Lower leg skin (tissue), 4 donors: ENCODE measurements around the gene GNG2. TPM values are rescaled to one million over a fixed set of nuclear protein-coding genes. Genes with fewer than 3 reads are reported as not detected.

Source experiments
- DNase-seq, 2 donors: peaks; one replicate each; pipeline ENCODE4 v3.0.0-alpha.2; 2019; ENCODE audit warnings: low spot score in 2 of 2
- H3K4me3 ChIP-seq: fragments of 200-600 bp; sonication (generic); 2 replicates; pipeline ENCODE4 v1.5.1; 2017; ENCODE audit warnings: mild to moderate bottlenecking, low read depth; ENCODE audit not compliant: poor library complexity, severe bottlenecking
- CTCF ChIP-seq, 3 donors: fragments of 450-650 bp; IDR thresholded peaks; one replicate each; pipeline ENCODE4 v1.5.1; 2016; ENCODE audit warnings: antibody characterized with exemption in 3 of 3, mild to moderate bottlenecking in 3 of 3, moderate library complexity in 2 of 3
- POLR2A ChIP-seq, 2 donors: fragments of 450-650 bp; IDR thresholded peaks; one replicate each; pipeline ENCODE4 v1.6.1; 2016 to 2017; ENCODE audit warnings: antibody characterized with exemption in 2 of 2, mild to moderate bottlenecking in 1 of 2, moderate library complexity in 1 of 2
- WGBS, 2 donors: methylation state at CpG; one replicate each; pipeline ENCODE4 v1.1.5; 2018; 5-methylcytosine and 5-hydroxymethylcytosine counted together
- intact Hi-C: fragments of 100-400 bp; cut with DNase I; formaldehyde crosslinking; loops from one replicate; pipeline ENCODE4 v1.15.0; 2023; ENCODE audit warnings: low total_unique reads
- total RNA-seq, 4 donors: library from RNA; depleted of rRNA; stranded (reverse); fragments of >200 nt; gene quantifications; one replicate each; pipeline ENCODE4 v1.1.0, GENCODE V29; 2016

GNG2 gene
- total RNA-seq, 4 donors from 2014 or later: 4.0 to 6.6 (median 5.0) TPM

- TF ChIP-seq POLR2A (IDR thresholded peaks at IDR 0.05) (no peak), CTCF (IDR thresholded peaks at IDR 0.05) (no peak)
- H3K4me3 ChIP-seq: no peak overlapping the region
- DNase-seq: no peak
- intact Hi-C loops: no loop called here
These were observed 24.0 kb upstream of the GNG2 start for GRCh38 chr14:51836417-51836816.

- TF ChIP-seq CTCF (IDR thresholded peaks at IDR 0.05) (no peak), POLR2A (IDR thresholded peaks at IDR 0.05) (no peak)
- 68 to 84% methylated on average over 6 of the region's 6 CpGs for WGBS, 2 donors
- intact Hi-C loops: no loop called here
These were observed 16.1 kb upstream of the GNG2 start for GRCh38 chr14:51844081-51844881.

GRCh38 chr14:51845811-51846210, 14.6 kb upstream of the GNG2 start:
- intact Hi-C loops: no loop called here
- H3K4me3 ChIP-seq: no peak overlapping the region
- TF ChIP-seq POLR2A (IDR thresholded peaks at IDR 0.05): no peak
- TF ChIP-seq CTCF (IDR thresholded peaks at IDR 0.05): no peak
- WGBS, 2 donors: 74 to 88% methylated on average over 3 of the region's 3 CpGs
- no peak for DNase-seq

More at GRCh38 chr14:51844081-51844881, 16.1 kb upstream of the GNG2 start:
- no peak for DNase-seq
- no peak overlapping the region for H3K4me3 ChIP-seq

- intact Hi-C loops: no loop called here
- DNase-seq: peak; percentile 46 to 86
- H3K4me3 ChIP-seq: no peak overlapping the region
- no peak for TF ChIP-seq CTCF (IDR thresholded peaks at IDR 0.05)
- TF ChIP-seq POLR2A (IDR thresholded peaks at IDR 0.05): no peak
- WGBS, 2 donors: 25 to 28% methylated on average over 16 of the region's 16 CpGs
These were observed 13.6 kb upstream of the GNG2 start for GRCh38 chr14:51846631-51847488.

GRCh38 chr14:51847489-51847796, 13.0 kb upstream of the GNG2 start:
- 80 to 90% methylated on average over 4 of the region's 4 CpGs for WGBS, 2 donors
- intact Hi-C loops: no loop called here
- no peak overlapping the region for H3K4me3 ChIP-seq
- TF ChIP-seq CTCF (IDR thresholded peaks at IDR 0.05): no peak
- no peak for TF ChIP-seq POLR2A (IDR thresholded peaks at IDR 0.05)
- DNase-seq: no peak
